Fibroblast of lung (primary cell): ENCODE measurements around the gene SERTAD1. TPM values are rescaled to one million over a fixed set of nuclear protein-coding genes. Genes with fewer than 3 reads are reported as not detected.
"Not testable (repeated sequence)": the region's sequence is repeated elsewhere in the genome, so short reads cannot be mapped to it uniquely, and the experiment has no call there.

Source experiments
- DNase-seq, 2 donors: peaks; one replicate each; pipeline versions ENCODE4 v3.0.0 to v3.0.0-alpha.2; 2010; ENCODE audit warnings: low read depth in 2 of 2
- H2AFZ ChIP-seq: 2 replicates; pipeline ENCODE4 v1.5.1; 2012; ENCODE audit warnings: low read length, control low read depth, inconsistent platforms
- H3K27ac ChIP-seq: 2 replicates; pipeline ENCODE4 v1.5.1; 2011; ENCODE audit warnings: low read length, control low read depth; ENCODE audit not compliant: insufficient read depth
- H3K27me3 ChIP-seq: 2 replicates; pipeline ENCODE4 v1.5.1; 2011; ENCODE audit warnings: mild to moderate bottlenecking, low read length; ENCODE audit not compliant: control insufficient read depth, insufficient read depth
- H3K36me3 ChIP-seq: 2 replicates; pipeline ENCODE4 v1.5.1; 2011; ENCODE audit warnings: low read length; ENCODE audit not compliant: control insufficient read depth, insufficient read depth
- H3K4me1 ChIP-seq: 2 replicates; pipeline ENCODE4 v1.5.1; 2011; ENCODE audit warnings: low read length; ENCODE audit not compliant: control insufficient read depth, insufficient read depth; ENCODE audit errors: extremely low read depth
- H3K4me2 ChIP-seq: 2 replicates; pipeline ENCODE4 v1.5.1; 2011; ENCODE audit warnings: low read length, control low read depth; ENCODE audit not compliant: insufficient read depth; ENCODE audit errors: extremely low read depth
- H3K4me3 ChIP-seq, 4 experiments: fragments of 200-600 bp in 1 of 4; sonication (generic) in 1 of 4; replicated peaks in 1 of 4; 2 replicates each; pipeline ENCODE4 v1.5.1; 2011 to 2016; ENCODE audit warnings: low read length in 4 of 4, low read depth in 3 of 4, mild to moderate bottlenecking in 3 of 4, control low read depth in 2 of 4, inconsistent platforms in 1 of 4, mixed read lengths in 1 of 4; ENCODE audit not compliant: insufficient read depth in 1 of 4; ENCODE audit errors: control extremely low read depth in 1 of 4
- H3K79me2 ChIP-seq: 2 replicates; pipeline ENCODE4 v1.5.1; 2012; ENCODE audit warnings: mild to moderate bottlenecking, low read length, inconsistent platforms; ENCODE audit not compliant: control insufficient read depth, insufficient read depth
- H3K9ac ChIP-seq: 2 replicates; pipeline ENCODE4 v1.5.1; 2011; ENCODE audit warnings: mild to moderate bottlenecking, low read length, control low read depth; ENCODE audit not compliant: insufficient read depth
- H3K9me3 ChIP-seq: 2 replicates; pipeline ENCODE4 v1.5.1; 2012; ENCODE audit warnings: low read depth, low read length; ENCODE audit not compliant: control insufficient read depth, insufficient read depth
- H4K20me1 ChIP-seq: 2 replicates; pipeline ENCODE4 v1.5.1; 2011; ENCODE audit warnings: low read length; ENCODE audit not compliant: control insufficient read depth, insufficient read depth; ENCODE audit errors: extremely low read depth
- CTCF ChIP-seq, 2 donors: IDR thresholded peaks in 1 of 2; conservative IDR thresholded peaks in 1 of 2; 1 replicate in 1 of 2; 2 replicates in 1 of 2; pipeline ENCODE4 v1.5.1; 2011 to 2012; ENCODE audit warnings: low read length in 2 of 2, control low read depth in 1 of 2, inconsistent platforms in 1 of 2, low read depth in 1 of 2, mild to moderate bottlenecking in 1 of 2
- EZH2 ChIP-seq: IDR thresholded peaks from 2 replicates; pipeline ENCODE4 v1.5.1; 2012; ENCODE audit warnings: low read length, control low read depth, mild to moderate bottlenecking; ENCODE audit errors: missing control alignments
- polyA plus RNA-seq, 2 donors: library from polyadenylated mRNA; depleted of rRNA in 1 of 2; stranded (reverse) in 1 of 2; unstranded in 1 of 2; fragments of >200 nt; gene quantifications; 2 replicates each; pipeline ENCODE4 v1.2.1, GENCODE V29; 2011 to 2012; ENCODE audit warnings: missing spikeins in 1 of 2
- total RNA-seq: library from RNA; depleted of rRNA; stranded (reverse); fragments of >200 nt; gene quantifications from 2 replicates; pipeline ENCODE4 v1.2.1, GENCODE V29; 2014

SERTAD1 gene
- total and polyA plus RNA-seq, 2 donors (not counting 1 experiment from before 2014, with no cell fraction given), result 7.2 to 19.2 TPM

- Histone ChIP-seq H3K36me3 (no peaks in the 10 kb centered on the region), H3K9me3 (no peaks in the 10 kb centered on the region), H3K27me3 (no peaks in the 10 kb centered on the region), H3K27ac (no peak overlapping the region), H3K4me1 (peaks cover 2% of the 10 kb centered on the region), H3K79me2 (no peaks in the 10 kb centered on the region), H3K9ac (no peak overlapping the region), H3K4me3 (no peak overlapping the region), H3K4me2 (no peak overlapping the region), H4K20me1 (no peaks in the 10 kb centered on the region), H2AFZ (no peak overlapping the region)
- TF ChIP-seq CTCF (conservative IDR thresholded peaks at IDR 0.05 in 1 of 2, IDR thresholded peaks at IDR 0.05 in 1 of 2; ENCODE audit: low read depth in 1 of 2, low read length in 2 of 2) (no peak), EZH2 (no peak)
- DNase-seq, result no peak
These were observed 13.8 kb downstream of the SERTAD1 start for GRCh38 chr19:40411958-40412499.

- no peaks in the 10 kb centered on the region for H3K9me3 ChIP-seq
- no peaks in the 10 kb centered on the region for H3K79me2 ChIP-seq
- no peaks in the 10 kb centered on the region for H3K36me3 ChIP-seq
- no peak overlapping the region for H2AFZ ChIP-seq
- no peak for DNase-seq
- H4K20me1 ChIP-seq, result no peaks in the 10 kb centered on the region
- no peaks in the 10 kb centered on the region for H3K4me1 ChIP-seq
- no peak overlapping the region for H3K27ac ChIP-seq
- no peak overlapping the region for H3K4me3 ChIP-seq
- H3K9ac ChIP-seq, result no peak overlapping the region
- H3K4me2 ChIP-seq, result no peak overlapping the region
- H3K27me3 ChIP-seq, result no peaks in the 10 kb centered on the region
- TF ChIP-seq EZH2, result no peak
These were observed 14.5 kb downstream of the SERTAD1 start for GRCh38 chr19:40411125-40411842.

- no peak for DNase-seq
- Histone ChIP-seq H4K20me1 (no peaks in the 10 kb centered on the region), H3K9ac (no peak overlapping the region), H3K36me3 (no peaks in the 10 kb centered on the region), H3K4me3 (no peak overlapping the region), H3K79me2 (no peaks in the 10 kb centered on the region), H3K4me2 (no peak overlapping the region), H3K27ac (no peak overlapping the region), H3K27me3 (no peaks in the 10 kb centered on the region), H3K9me3 (no peaks in the 10 kb centered on the region), H2AFZ (no peak overlapping the region), H3K4me1 (no peaks in the 10 kb centered on the region)
- TF ChIP-seq CTCF (conservative IDR thresholded peaks at IDR 0.05 in 1 of 2, IDR thresholded peaks at IDR 0.05 in 1 of 2; ENCODE audit: low read depth in 1 of 2, low read length in 2 of 2) (no peak), EZH2 (no peak)
These were observed 15.8 kb downstream of the SERTAD1 start for GRCh38 chr19:40410030-40410389.

- H3K4me1 ChIP-seq, H3K4me3 ChIP-seq, H3K27ac ChIP-seq, H3K36me3 ChIP-seq, H2AFZ ChIP-seq, H3K79me2 ChIP-seq, H3K27me3 ChIP-seq, H4K20me1 ChIP-seq, H3K9me3 ChIP-seq, H3K4me2 ChIP-seq, H3K9ac ChIP-seq, DNase-seq: not testable (repeated sequence)
These were observed 17.2 kb downstream of the SERTAD1 start for GRCh38 chr19:40408598-40408925.
